H1 (cell line): ENCODE results near the gene FAM169A. TPM values are rescaled to one million over a fixed set of nuclear protein-coding genes. Genes with fewer than 3 reads are reported as not detected.

Source experiments
- polyA plus RNA-seq, 7 experiments: library from polyadenylated mRNA; depleted of rRNA in 3 of 7; stranded (reverse) in 5 of 7; unstranded in 2 of 7; fragments of >200 nt in 5 of 7; fragments of 200-250 nt in 2 of 7; gene quantifications; 1 replicate in 5 of 7; 2 replicates in 1 of 7; 4 replicates in 1 of 7; pipeline versions ENCODE4 v1.2.1 to v1.2.3, GENCODE V29; 2011 to 2013; ENCODE audit warnings: missing spikeins in 2 of 7, mixed read lengths in 2 of 7
- small RNA-seq: library from polyadenylated mRNA; stranded (forward); fragments of <200 nt; extraction: miRNeasy Mini kit (QIAGEN cat#:217004); gene quantifications from one replicate; pipeline ENCODE3, GENCODE V24; 2013; ENCODE audit not compliant: insufficient read depth
- total RNA-seq: library from RNA; stranded (reverse); fragmentation: NEBNext Ultra II Directional; extraction: Animal tissue kit (Norgen Biotek cat#: 25700); gene quantifications from 2 replicates; pipeline ENCODE4 v1.2.1, GENCODE V29; 2021

FAM169A gene
- total and polyA plus RNA-seq, 2 of the 8 experiments (the other 6 are each of a cell fraction or from before 2014, with no cell fraction given): 12.6 to 83.1 TPM

Small RNAs within 50 kb of the gene (small RNA-seq; reads per million reads assigned to genes)
- not detected for gene RF00561

Other genes with a start within 250 kb of the FAM169A start
- gene ENC1, start 225.7 kb downstream of the FAM169A start, total RNA-seq: 9.5 and 13.2 TPM in 2 replicates
- 5.5 and 8.1 TPM in 2 replicates for gene ENC1, start 225.7 kb downstream of the FAM169A start, polyA plus RNA-seq (2011; rRNA removed)
- 69.2 and 73.4 TPM in 2 replicates for gene HEXB, start 181.2 kb downstream of the FAM169A start, total RNA-seq
- 38.1 and 39.7 TPM in 2 replicates for gene HEXB, start 181.2 kb downstream of the FAM169A start, polyA plus RNA-seq (2011; rRNA removed)
- gene GFM2, start 99.3 kb downstream of the FAM169A start, total RNA-seq: 29.5 and 30.6 TPM in 2 replicates
- 13.2 and 17.8 TPM in 2 replicates for gene GFM2, start 99.3 kb downstream of the FAM169A start, polyA plus RNA-seq (2011; rRNA removed)
- gene NSA2, start 99.1 kb downstream of the FAM169A start, total RNA-seq: 66.6 and 68.7 TPM in 2 replicates
- 8.7 and 17.0 TPM in 2 replicates for gene NSA2, start 99.1 kb downstream of the FAM169A start, polyA plus RNA-seq (2011; rRNA removed)
- 14.4 and 14.5 TPM in 2 replicates for gene GCNT4, start 186.2 kb upstream of the FAM169A start, total RNA-seq
- gene GCNT4, start 186.2 kb upstream of the FAM169A start, polyA plus RNA-seq (2011; rRNA removed): 0.61 and 1.1 TPM in 2 replicates